Bronchial epithelial cell (primary cell): Measurements from ENCODE around the gene NUP210. TPM values are rescaled to one million over a fixed set of nuclear protein-coding genes. Genes with fewer than 3 reads are reported as not detected.

Experiments used
- DNase-seq: peaks from one replicate; pipeline ENCODE4 v3.0.0-alpha.2; 2010; ENCODE audit warnings: low read depth
- FAIRE-seq: peaks from 2 replicates; lab custom pipeline; 2011; peaks lifted over from hg19 to GRCh38; lab: Jason Lieb, UNC
- H3K27me3 ChIP-seq: 2 replicates; pipeline ENCODE4 v1.5.1; 2011; ENCODE audit warnings: low read length; ENCODE audit not compliant: control insufficient read depth, insufficient read depth
- H3K36me3 ChIP-seq: 2 replicates; pipeline ENCODE4 v1.5.1; 2011; ENCODE audit warnings: low read length; ENCODE audit not compliant: control insufficient read depth, insufficient read depth
- H3K4me3 ChIP-seq: 2 replicates; pipeline ENCODE4 v1.5.1; 2011; ENCODE audit warnings: mild to moderate bottlenecking, low read depth, low read length, control low read depth
- total RNA-seq: library from RNA; depleted of rRNA; stranded (reverse); fragments of >200 nt; gene quantifications from 2 replicates; pipeline ENCODE4 v1.2.1, GENCODE V29; 2014
- TF ChIP-seq, protein P1 (sequence below): IDR thresholded peaks from 2 replicates; pipeline ENCODE4 v1.5.1; 2011; ENCODE audit warnings: mild to moderate bottlenecking, moderate library complexity, low read length, control low read depth, inconsistent platforms; ENCODE audit not compliant: insufficient read depth, severe bottlenecking

Gene NUP210
- under 0.01 TPM in 1 of 2 replicates, not detected in the other for total RNA-seq

GRCh38 chr3:13420045-13420830, at the start of gene NUP210:
NUP210 (minus strand) TSS chr3:13420322; CDS start chr3:13420226, 96 bp downstream.
- no peak for DNase-seq
- no peak within 1 kb of the TSS for H3K4me3 ChIP-seq
- no peak for FAIRE-seq
- peaks cover 26% of the 10 kb centered on the region for H3K27me3 ChIP-seq
- TF ChIP-seq, protein P1, sequence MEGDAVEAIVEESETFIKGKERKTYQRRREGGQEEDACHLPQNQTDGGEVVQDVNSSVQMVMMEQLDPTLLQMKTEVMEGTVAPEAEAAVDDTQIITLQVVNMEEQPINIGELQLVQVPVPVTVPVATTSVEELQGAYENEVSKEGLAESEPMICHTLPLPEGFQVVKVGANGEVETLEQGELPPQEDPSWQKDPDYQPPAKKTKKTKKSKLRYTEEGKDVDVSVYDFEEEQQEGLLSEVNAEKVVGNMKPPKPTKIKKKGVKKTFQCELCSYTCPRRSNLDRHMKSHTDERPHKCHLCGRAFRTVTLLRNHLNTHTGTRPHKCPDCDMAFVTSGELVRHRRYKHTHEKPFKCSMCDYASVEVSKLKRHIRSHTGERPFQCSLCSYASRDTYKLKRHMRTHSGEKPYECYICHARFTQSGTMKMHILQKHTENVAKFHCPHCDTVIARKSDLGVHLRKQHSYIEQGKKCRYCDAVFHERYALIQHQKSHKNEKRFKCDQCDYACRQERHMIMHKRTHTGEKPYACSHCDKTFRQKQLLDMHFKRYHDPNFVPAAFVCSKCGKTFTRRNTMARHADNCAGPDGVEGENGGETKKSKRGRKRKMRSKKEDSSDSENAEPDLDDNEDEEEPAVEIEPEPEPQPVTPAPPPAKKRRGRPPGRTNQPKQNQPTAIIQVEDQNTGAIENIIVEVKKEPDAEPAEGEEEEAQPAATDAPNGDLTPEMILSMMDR = no peak
- no peaks in the 10 kb centered on the region for H3K36me3 ChIP-seq

DNA sequence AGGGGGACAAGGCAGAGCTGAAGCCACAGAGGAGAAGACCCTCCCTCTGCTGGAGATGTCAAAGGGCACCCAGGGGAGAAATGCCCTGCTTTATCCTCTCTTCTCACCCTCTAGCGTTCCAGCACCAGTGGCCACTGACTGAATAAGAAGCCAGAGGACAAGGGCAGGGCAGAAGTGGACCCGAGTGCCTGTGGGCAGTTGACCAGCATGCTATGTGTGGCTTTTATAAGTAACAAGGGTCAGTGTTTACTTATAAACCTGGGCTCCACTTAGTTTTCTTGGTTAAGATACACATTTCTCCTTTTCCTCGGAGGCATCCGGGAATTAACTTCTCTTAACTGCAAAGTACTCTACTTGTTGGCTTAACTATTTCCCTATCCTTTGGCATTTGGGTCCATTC, 46.7 kb upstream of the NUP210 start:
- no peak for FAIRE-seq
- DNase-seq = no peak
- Histone ChIP-seq H3K4me3 (no peak overlapping the region), H3K36me3 (no peaks in the 10 kb centered on the region), H3K27me3 (peaks cover 2% of the 10 kb centered on the region)
- TF ChIP-seq, protein P1 = no peak

DNA sequence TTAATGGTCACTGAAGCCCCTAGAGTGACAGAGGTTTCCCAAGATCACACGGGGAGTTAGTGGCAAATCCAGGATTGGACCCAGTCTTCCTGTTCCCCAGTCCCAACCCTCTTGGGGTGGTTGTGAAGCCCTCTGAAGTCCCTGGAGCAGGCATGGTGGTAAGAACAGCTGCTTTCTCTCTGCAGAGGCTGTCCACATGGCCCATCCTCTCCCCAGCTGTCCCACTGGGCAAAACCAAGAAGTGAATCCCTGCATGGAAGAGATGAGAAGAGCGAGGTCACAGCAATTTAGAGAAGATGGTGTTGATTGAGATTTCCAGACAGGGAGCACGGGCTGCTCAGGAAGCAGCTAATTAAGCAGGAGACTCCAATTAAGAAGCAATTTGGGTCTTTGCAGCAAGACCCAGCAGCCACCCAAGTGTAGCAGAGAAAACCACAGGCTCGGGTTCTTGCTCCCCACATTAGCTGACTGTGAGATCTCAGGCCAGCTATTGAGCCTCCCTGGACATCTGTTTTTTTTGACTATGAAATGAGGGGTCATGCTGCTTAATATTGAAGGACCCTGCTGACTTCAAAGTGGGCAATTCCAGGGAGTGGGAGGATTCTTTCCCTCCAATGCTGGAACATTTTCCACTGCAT, 45.2 kb upstream of the NUP210 start:
- DNase-seq (no peak), FAIRE-seq (no peak)
- TF ChIP-seq, protein P1 = no peak
- H3K4me3 ChIP-seq = no peak overlapping the region
- H3K27me3 ChIP-seq = peaks cover 2% of the 10 kb centered on the region
- no peaks in the 10 kb centered on the region for H3K36me3 ChIP-seq

DNA sequence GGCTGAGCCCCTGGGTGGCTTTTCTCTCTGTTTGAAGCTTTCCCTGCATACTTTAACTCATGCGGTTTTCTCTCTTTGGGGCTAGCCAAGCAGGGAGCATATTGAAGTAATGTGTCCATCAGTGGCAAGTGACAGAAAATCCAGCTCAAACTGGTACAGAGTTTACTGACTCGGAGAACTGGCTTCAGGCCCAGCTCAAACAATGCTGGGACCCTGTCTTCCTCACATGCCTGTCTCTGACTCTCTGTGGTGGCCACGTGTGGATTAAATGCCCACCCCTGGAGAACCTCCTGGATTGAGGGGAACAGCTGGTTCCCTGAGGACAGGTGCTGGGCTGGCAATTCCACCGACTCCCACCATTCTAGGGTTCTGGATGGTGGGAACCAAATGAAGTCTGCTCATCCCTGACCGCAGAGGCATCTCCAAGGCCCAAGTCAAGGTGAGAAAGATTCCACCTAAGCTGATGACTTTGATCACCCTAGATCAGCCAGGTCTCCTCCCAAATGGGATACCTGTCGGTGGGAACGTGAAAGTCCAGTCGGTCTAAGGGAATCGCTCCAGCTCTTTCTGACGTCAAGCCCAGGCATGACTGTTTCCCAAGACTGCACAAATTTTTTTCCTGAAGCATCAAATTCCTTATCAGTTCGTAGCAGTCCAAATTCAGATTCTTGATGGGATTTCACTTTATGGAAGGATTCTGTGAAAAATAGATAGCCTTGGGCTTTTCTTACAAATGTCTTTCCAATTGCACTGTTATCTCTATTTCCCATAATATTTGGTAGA, 43.7 kb upstream of the NUP210 start:
- Histone ChIP-seq H3K27me3 (peaks cover 2% of the 10 kb centered on the region), H3K4me3 (no peak overlapping the region), H3K36me3 (no peaks in the 10 kb centered on the region)
- DNase-seq = peak; percentile 15
- no peak for FAIRE-seq
- TF ChIP-seq, protein P1 = no peak

DNA sequence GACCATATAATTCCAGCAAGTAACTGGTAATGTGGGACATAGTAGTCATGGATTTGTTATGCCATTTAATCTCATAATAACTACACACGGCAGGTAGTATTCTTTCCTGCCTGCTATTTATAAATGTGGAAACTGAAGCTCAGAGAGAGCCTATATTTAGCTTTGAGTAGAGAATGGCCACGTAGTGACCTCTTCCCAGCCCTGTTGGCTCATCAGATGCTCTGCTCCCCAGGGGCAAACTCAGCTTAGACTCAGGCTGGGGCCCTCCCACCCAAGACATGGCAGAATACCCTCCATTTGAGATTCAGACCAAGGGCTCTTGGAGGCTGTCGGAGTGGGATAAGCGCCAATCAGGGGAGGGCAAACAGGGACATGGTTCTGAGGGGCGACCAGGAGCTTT, 42.7 kb upstream of the NUP210 start:
- H3K4me3 ChIP-seq = no peak overlapping the region
- DNase-seq (no peak), FAIRE-seq (no peak)
- peaks cover 2% of the 10 kb centered on the region for H3K27me3 ChIP-seq
- no peaks in the 10 kb centered on the region for H3K36me3 ChIP-seq
- TF ChIP-seq, protein P1 = no peak
